NCI-H1092 (cell line): Measurements from ENCODE around the gene ABHD12B.
"Not testable (repeated sequence)": the region's sequence is repeated elsewhere in the genome, so short reads cannot be mapped to it uniquely, and the experiment has no call there.

Source experiments
- DNase-seq: peaks from one replicate; lab custom pipeline; 2025; lab: John Stamatoyannopoulos, UW

ABHD12B gene

DNA sequence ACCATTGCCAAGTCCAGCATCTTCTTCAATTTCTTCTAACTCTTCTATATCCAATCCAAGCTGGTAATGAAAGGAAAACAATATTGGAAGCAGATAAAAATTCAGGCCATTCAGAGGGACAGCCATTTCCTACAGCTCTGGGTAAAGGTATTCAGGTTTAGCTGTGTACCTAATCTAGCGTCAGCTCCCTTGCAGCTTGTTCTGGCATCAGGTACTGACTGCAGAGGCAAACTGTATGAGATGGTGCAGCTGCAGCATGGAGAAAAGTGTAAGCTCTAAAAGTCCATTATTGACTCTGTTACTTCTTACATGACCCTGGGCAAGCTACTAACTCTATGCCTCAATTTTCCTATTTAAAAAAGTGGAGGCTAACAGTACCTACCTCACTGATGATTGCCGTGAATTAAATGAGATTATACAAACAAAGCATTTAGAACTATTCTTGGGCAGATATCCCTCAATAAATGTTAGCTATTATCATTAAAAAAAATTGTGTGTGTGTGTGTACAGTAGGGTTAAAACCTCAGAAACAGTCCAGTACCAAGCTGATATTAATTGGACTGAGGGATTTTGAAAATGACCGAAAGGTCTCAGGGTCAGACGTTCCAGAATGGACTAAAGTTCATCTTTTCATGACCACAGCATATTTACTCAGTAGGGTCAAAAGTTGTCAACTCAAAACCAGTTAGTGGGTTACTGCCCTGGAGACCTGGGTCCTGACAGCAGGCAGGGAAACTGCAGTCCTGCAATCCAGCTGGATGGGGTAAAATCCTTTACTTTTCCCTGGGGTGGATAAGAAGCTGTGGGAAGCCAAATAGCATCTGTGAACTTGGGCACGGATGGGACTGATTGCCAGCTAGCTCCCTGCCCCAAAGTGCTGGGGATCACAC is 63.5 kb downstream of the ABHD12B start:
- no peak for DNase-seq

DNA sequence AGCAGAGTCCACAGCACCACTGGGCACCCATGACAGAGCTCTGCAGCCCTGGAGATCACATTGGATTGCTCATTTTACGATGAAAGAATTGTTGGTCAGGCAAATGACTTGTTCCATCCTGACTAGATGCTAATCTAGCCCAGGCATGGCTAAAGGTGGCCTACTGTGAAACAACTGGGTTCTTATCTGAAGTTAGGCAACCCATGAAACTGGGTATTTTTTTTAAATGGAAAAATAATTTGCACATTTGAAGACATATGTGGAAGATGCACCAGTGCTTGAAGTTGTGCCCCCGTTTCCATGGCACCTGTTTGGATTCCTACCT is 64.1 kb downstream of the ABHD12B start:
- no peak for DNase-seq

DNA sequence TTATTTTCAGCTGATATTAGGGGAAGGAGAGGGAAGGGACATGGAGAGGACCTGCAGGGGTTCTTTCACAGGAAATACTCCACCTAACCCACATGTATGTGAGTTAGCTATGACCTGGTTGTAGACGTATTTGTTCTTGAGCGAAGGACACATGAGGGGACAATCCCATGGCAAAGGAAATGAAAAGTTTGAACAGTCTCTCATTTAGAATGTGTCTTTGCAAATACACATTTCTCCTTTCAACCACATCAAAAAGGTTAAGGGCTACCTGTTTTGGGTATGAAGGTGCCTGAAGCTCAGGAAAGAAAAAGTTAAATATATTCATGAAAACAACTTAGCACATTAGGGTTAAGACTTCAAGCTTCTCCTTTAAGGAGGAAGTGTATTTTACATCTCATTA is 65.0 kb downstream of the ABHD12B start:
- no peak for DNase-seq

DNA sequence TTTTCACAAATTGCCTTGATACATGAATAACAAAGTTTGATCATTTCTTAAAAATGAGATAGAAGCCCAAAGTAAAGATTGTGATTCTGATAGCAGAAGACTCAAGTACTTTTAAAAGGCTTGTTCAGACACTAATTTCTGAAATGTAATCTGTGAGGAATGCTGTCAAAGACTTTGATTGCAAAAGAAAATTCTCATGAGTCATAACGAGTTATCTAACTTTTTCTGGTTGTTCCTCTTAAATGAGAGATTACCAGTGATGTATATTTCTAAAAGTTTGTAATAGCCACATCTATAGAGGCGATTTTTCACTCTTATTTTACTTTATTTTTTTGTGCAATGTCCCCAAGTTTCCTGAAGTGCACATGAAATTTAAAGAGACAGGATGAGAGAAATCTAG is 65.5 kb downstream of the ABHD12B start:
- no peak for DNase-seq

DNA sequence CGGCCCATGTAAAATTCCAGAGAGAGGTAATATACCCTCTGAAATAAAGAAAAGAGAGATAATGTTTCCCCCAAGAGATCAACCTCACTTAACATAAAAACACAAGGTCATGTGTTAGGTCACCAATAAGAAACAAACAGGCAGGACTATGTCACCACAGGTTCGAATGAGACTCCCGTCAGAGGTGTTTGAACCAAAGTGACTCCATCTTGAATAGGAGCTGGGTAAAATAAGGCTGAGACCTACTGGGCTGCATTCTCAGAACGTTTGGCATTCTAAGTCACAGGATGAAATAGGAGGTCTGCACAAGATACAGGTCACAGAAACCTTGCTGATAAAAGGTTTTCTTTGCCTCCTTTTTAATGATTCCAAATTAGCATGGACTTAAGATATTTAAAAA is 65.9 kb downstream of the ABHD12B start:
- no peak for DNase-seq

DNA sequence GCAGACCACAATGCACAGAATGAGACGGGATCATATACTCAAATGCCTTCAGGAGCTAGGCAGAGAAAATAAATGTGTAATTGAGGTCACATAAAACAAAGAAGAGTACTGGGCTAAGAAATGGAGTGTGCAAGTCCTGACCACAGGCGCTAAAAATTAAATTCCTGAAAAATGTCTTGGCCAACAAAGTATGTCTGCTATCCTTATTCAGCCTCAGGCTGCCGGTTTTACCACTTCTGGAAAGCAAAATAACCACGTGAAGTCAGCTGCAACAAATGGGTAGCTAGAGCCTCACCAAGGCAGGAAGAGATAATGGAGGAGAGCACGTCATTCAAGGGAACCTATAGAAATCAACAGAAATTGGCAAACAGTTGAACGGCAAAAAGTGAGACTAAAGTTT is 69.3 kb downstream of the ABHD12B start:
- DNase-seq: no peak

DNA sequence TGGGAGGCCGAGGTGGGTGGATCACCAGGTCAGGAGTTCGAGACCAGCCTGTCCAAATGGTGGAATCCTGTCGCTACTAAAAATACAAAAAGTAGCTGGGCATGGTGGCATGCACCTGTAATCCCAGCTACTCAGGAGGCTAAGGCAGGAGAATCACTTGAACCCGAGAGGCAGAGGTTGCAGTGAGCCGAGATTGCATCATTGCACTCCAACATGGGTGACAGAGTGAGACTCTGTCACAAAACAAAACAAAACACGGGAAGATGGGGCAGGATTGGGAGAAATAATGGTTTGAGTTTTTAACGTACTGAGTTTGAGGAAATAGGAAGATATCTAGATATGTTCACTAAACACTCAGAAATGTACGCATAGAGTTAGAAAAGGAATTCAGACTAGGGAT is 69.8 kb downstream of the ABHD12B start:
- not testable (repeated sequence) for DNase-seq

DNA sequence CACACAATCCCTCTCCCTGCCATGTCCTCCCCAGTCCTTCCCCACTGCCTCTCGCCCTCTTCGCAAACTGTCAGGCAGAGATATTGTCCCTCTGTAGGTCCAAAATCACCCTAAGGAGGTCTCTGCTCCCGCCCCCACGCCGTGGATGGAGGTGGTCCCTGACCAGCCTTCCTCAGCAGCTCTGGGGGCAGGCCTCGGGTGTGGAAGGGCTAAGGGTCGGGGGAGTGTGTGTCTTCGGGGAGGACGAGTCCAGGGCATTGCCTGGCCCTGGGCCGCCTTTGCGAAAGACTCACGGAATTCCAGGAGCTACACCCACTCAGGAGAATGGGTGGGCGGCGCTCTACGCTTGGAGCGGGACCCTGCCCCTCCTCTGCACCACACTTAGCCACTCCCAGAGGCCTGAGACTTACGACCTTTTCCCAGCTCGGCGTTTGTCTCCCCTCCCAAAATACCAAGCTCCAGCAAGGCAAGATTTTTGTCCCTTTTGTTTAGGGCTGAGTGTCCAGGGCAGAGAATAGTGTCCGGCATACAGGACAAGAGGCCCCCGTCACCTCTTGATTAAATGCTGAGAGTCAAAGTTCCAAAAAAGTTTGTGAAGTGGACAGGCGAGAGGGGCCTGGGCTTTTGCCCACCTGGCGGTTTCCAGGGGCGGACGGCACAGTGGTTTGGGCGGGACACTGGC is 71.5 kb downstream of the ABHD12B start:
- no peak for DNase-seq

DNA sequence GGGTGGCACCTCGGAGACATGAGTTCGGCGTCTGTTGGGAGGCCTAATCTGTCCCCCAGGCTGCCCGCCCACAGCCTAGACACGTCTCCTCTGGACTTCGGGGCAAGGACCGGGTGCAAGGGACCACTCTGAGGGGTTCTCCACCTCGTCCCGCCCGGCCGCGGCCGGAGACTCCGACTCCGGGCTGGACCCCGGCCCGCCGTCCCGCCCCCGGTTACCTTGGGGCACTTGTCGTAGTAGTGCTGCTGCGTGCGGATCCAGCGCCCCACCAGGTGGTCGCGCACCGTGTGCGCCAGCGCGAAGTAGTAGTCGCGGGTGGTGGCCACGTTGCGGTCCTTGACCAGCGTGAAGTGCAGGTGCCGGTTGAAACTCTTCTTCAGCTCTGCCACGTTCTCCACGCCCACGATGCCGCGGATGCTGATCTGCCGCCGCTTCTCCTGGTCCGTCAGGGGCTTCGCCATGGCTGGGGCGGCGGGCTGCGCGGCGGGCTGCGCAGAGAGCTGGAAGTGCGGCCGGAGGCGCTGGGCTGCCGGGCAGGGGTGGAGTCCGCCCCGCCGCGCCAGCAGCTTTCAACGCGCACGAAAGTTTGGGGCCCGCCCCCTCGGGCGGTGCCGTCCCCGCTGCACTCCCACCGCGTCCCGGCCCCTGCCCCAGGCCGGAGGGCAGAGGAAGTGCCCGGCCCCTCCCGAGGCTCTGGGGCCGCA is 72.2 kb downstream of the ABHD12B start, which contains the start of gene PYGL:
Gene PYGL (minus strand): TSS at position 541 of the 704 bp plus-strand sequence. CDS start 80 bp downstream, at position 461.
- DNase-seq: peak; percentile 33

DNA sequence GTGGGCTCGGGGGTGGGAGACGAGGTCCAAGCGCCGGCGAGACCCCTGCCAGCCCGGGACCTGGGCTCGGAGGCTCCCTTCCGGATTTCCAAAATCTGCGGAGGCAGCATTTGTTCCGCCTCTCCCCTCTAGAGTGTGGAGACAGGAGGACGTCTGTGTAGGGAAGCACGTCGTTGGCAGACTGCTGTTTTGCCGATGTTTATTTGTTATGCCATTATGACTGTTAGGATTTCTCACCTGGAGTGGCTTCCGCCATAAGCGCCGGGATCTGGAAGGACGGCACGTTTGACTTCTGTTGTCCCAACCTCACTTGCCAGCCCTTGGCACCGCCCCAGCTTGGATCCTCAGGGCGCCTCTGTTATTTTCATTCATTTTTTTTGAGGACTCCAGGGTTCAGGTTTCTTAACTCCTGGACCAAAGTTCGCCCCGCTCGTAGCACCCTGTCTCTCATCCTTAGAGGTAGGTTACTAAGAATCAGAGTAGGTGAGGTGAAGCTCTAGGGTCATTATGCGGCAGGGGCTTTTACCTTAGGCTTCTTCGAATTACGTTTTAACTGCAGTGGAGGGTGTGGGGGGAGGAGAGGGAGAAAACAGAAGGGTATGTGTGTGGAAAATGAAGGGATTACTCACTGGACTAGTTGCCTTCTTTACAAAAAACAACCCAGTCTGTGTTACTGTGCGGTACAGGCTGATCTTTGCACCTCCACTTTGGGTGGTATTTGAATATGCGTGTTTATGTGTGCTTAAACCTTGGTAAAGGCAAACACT is 73.0 kb downstream of the ABHD12B start:
- no peak for DNase-seq

DNA sequence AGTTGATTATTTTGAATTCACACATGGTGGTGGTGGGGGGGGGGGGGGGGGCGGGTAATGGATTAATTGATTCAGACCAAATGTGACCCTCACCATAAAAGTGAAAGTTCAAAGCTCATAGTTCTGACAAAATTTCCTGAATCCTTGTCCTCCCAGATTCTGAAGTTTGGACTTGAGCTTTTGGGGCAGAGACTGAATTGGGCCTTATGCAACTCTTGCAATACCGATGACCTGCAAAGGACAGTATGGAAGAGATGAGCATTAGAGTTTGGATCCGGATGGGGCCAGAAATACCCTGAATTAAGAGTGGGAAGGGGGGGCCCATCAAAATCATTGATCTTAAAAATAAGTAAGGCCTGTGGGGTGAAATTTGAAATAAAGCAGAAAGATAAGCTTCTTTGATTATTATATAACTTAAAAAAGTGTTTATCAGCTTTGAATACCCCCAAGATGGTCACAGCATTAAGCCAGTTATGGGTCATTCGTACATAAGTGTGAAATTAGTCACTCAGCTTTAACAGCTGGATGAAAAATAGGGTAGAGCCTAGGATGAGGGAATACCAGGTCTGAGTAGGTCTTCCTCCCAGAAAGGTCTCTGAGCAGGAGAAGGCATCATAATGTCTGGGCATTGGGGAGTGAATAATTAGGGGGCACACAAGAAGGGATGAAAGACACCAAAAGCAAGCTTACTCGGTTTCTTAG is 74.5 kb downstream of the ABHD12B start:
- DNase-seq: no peak

DNA sequence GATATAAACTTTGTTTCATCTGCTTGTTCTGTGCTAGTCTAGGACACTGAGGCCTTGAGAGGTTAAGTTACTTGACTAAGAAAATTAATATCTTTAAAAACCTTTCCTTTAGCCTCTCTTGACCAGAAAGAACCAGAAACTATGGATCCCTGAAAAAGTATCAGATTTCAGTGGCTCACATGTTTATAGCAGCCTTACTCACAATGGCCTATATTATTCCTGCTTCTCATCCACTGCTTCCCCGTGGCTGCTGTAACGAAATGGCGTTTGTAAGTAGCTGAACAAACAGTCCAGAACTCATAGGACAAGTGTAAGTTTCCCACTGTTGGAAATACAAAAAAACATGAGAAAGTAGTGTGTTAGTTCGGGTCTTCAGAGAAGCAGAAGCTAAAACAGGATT is 75.6 kb downstream of the ABHD12B start:
- no peak for DNase-seq

DNA sequence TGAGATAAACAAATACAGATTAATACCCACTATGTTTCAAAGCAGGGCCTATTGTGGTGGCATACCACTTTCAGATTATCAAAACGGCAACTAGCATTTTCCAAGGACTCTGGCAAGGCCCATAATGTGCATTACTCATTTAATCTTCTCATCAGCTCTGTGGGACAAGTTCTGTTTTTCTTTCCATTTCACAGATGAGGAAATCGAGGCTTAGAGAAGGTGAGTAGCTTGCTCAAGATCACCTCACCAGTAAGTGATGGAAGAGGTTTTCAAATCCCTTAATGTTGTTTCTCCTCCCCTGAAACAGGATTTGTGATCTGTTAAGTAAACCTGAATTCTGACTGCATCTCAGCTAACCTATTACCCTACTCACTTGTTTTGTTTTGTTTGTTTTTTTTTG is 76.4 kb downstream of the ABHD12B start:
- DNase-seq: no peak

DNA sequence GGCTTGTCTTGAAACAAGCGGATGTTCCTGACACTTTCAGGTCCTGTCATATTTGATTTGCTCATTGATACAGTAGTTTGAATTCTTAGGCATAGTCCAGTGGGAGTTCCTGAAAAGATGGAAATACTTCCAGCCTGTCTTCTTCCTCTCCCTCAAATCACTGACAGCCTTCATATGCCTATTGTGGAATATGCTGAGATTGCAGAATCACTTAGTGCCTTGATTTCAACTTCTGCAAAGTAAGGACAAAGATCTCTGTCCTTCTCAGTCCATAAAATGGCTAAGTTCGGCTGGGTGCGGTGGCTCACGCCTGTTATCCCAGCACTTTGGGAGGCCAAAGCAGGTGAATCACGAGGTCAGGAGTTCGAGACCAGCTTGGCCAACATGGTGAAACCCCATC is 79.2 kb downstream of the ABHD12B start:
- no peak for DNase-seq

DNA sequence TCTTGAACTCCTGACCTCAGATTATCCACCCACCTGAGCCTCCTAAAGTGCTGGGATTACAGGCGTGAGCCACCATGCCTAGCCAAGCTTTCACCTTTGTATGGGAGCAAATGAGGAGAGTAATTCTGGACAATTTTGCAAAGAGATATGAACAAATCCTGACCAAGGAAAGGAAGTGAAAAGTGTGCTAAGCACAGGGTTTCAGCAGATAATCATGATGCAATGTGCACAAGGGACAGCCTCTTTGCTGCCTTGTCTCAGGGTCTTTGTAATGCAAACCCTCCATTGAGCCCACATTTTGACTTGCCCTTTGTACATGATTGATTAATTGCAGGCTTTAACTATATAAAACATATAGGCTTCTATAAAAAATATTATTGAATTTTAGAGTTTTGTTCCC is 81.6 kb downstream of the ABHD12B start:
- DNase-seq: no peak
